ENCODE measurements around the gene GALNT12. TPM values are rescaled to one million over a fixed set of nuclear protein-coding genes. Genes with fewer than 3 reads are reported as not detected.
A peak's percentile ranks its signal among the peaks of the same experiment; 100 is the strongest.

GALNT12 gene
- total and polyA plus RNA-seq, 2 donors = 12.6 to 13.0 TPM

DNA sequence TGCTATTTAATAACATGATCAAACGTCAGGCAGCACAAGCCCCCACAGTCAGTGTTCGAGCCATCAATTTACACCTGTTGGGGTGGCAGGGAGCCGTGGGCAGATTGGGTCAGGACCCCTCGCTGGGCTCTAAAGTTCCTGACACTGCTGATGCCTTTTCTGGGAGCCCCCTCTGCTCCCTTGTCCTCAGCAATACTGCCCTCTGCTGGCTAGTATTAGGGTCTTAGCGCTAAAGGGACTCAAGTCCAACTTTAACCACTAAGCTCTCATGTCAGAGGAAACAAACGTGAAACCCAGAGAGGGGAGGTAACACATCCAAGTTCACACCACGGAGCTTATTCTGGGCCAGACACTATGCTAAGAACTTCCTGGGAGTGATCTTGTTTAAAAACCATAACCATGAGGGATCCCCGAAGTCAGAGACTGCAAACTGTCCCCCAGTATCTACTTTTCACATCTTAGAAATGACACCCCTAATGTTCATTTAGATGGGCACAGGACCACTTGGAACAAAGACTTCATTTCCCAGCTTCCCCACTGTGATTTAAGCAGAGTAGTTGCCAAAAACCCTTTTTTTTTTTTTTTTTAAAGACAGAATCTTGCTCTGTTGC, 31.5 kb upstream of the GALNT12 start:
- Histone ChIP-seq H3K27ac (ENCODE audit: low read depth) (no peak overlapping the region), H3K36me3 (ENCODE audit: insufficient read depth) (peaks cover 7% of the 10 kb centered on the region), H3K4me1 (ENCODE audit: insufficient read depth) (no peaks in the 10 kb centered on the region), H3K4me3 (ENCODE audit: low read depth, low read length) (no peak overlapping the region)
- DNase-seq (ENCODE audit: extremely low spot score) = no peak
- WGBS = 42% methylated on average over 8 of the region's 8 CpGs

DNA sequence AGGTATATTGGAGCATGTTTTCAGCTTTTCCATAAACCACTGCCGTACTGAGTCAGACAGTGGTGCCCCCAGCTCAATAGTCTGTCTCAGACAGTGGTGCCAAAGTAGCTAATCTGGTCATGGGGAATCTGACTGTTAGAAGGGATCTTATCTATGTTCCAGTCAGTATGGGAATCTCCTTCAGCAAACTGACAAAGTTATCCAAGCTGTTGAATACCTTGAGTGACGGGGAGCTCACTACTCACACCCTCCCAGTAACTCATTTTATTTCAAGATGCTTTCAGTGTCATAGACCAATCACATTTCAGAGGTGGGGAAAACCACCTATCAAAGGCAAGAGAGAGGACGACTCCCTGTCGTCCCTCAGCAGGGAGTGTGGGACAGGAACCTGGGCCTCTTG, 29.9 kb upstream of the GALNT12 start:
- H3K36me3 ChIP-seq (ENCODE audit: insufficient read depth) = peaks cover 2% of the 10 kb centered on the region
- no peak for DNase-seq (ENCODE audit: extremely low spot score)
- H3K4me3 ChIP-seq (ENCODE audit: low read depth, low read length) = no peak overlapping the region
- 93% methylated on average over 4 of the region's 4 CpGs for WGBS
- H3K27ac ChIP-seq (ENCODE audit: low read depth) = no peak overlapping the region
- no peaks in the 10 kb centered on the region for H3K4me1 ChIP-seq (ENCODE audit: insufficient read depth)

DNA sequence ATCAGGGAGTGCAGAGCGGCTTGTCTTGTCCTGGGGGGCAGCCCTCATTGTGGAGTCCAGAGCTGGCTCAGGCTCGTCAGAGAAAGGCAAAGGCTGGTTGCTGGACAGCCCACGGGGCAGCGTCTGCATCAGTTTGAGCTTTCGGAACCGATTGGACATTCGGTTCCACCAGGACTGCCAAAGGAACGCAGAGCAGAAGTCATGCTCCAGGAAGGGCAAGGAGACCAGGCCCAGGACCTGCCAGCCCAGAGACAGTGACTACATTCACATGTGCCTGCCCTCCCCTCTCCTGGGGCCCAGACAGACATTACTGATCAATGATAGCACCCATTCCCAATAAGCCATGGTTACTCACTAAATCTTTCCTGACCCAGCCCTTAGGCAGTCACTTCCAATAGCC, 29.2 kb upstream of the GALNT12 start:
- Histone ChIP-seq H3K4me3 (ENCODE audit: low read depth, low read length) (no peak overlapping the region), H3K4me1 (ENCODE audit: insufficient read depth) (no peaks in the 10 kb centered on the region), H3K36me3 (ENCODE audit: insufficient read depth) (peaks cover 2% of the 10 kb centered on the region), H3K27ac (ENCODE audit: low read depth) (no peak overlapping the region)
- WGBS = 95% methylated on average over 8 of the region's 8 CpGs
- DNase-seq (ENCODE audit: extremely low spot score) = no peak

GRCh38 chr9:98778711-98779530, 28.5 kb upstream of the GALNT12 start:
- H3K36me3 ChIP-seq (ENCODE audit: insufficient read depth) = peaks cover 2% of the 10 kb centered on the region
- no peak for DNase-seq (ENCODE audit: extremely low spot score)
- WGBS = 73% methylated on average over 8 of the region's 8 CpGs

GRCh38 chr9:98780059-98780749, 27.3 kb upstream of the GALNT12 start:
- Histone ChIP-seq H3K27ac (ENCODE audit: low read depth) (no peak overlapping the region), H3K4me1 (ENCODE audit: insufficient read depth) (no peaks in the 10 kb centered on the region), H3K4me3 (ENCODE audit: low read depth, low read length) (no peak overlapping the region), H3K36me3 (ENCODE audit: insufficient read depth) (no peaks in the 10 kb centered on the region)
- DNase-seq (ENCODE audit: extremely low spot score) = no peak
- 95% methylated on average over 11 of the region's 11 CpGs for WGBS

More at GRCh38 chr9:98778711-98779530, 28.5 kb upstream of the GALNT12 start:
- no peaks in the 10 kb centered on the region for H3K4me1 ChIP-seq (ENCODE audit: insufficient read depth)
- H3K27ac ChIP-seq (ENCODE audit: low read depth) = no peak overlapping the region
- no peak overlapping the region for H3K4me3 ChIP-seq (ENCODE audit: low read depth, low read length)

DNA sequence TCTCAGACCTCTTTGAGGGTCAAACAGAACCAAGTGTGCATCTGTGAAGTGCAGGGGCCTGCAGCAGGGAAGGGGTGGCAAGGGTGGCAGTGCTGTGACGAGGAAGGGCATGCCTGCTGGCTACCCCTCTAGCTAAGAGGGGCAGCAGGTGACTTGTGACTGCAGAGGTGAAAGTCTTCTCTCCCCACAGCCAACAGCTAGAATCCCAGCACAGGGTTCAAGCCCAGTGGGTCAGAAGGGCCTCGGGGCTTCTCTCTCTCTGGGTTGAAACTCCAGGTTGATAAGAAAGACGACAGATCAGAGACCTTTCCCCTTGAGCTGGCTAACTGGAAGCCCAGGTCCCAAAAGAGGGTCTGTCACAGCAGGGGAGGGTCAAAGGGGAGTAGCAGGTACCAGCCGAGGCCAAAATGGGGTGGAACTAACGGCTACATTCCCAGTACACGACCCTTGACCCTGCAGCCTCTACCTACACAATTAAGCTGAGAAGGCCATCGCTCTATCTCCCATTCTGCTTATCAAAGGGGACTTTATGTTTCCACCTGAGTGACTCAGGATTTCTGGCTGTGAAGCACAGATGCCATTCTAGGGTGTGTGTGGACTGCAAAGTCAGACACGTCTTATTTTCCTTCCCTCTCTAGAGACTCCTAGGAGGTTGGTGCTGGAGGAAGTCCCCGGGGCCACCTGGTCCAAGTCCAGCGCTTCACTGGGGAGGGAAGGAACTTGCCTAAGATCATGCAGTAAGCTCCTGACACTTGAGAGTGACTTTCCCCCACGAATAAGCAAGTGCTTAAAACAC, 25.7 kb upstream of the GALNT12 start:
- WGBS = 83% methylated on average over 11 of the region's 11 CpGs
- Histone ChIP-seq H3K4me1 (ENCODE audit: insufficient read depth) (no peaks in the 10 kb centered on the region), H3K36me3 (ENCODE audit: insufficient read depth) (no peaks in the 10 kb centered on the region), H3K4me3 (ENCODE audit: low read depth, low read length) (no peak overlapping the region), H3K27ac (ENCODE audit: low read depth) (no peak overlapping the region)
- peak; percentile 65 for DNase-seq (ENCODE audit: extremely low spot score)

- no peak overlapping the region for H3K4me3 ChIP-seq (ENCODE audit: low read depth, low read length)
- H3K27ac ChIP-seq (ENCODE audit: low read depth) = no peak overlapping the region
- 93% methylated on average over 16 of the region's 16 CpGs for WGBS
- no peak for DNase-seq (ENCODE audit: extremely low spot score)
- no peaks in the 10 kb centered on the region for H3K4me1 ChIP-seq (ENCODE audit: insufficient read depth)
- H3K36me3 ChIP-seq (ENCODE audit: insufficient read depth) = no peaks in the 10 kb centered on the region
Measured at GRCh38 chr9:98783518-98784226, 23.8 kb upstream of the GALNT12 start.

- DNase-seq (ENCODE audit: extremely low spot score) = no peak
- 73% methylated on average over 11 of the region's 11 CpGs for WGBS
- H3K4me3 ChIP-seq (ENCODE audit: low read depth, low read length) = no peak overlapping the region
- H3K36me3 ChIP-seq (ENCODE audit: insufficient read depth) = no peaks in the 10 kb centered on the region
- no peaks in the 10 kb centered on the region for H3K4me1 ChIP-seq (ENCODE audit: insufficient read depth)
- no peak overlapping the region for H3K27ac ChIP-seq (ENCODE audit: low read depth)
Measured at GRCh38 chr9:98784831-98785806, 22.4 kb upstream of the GALNT12 start.

DNA sequence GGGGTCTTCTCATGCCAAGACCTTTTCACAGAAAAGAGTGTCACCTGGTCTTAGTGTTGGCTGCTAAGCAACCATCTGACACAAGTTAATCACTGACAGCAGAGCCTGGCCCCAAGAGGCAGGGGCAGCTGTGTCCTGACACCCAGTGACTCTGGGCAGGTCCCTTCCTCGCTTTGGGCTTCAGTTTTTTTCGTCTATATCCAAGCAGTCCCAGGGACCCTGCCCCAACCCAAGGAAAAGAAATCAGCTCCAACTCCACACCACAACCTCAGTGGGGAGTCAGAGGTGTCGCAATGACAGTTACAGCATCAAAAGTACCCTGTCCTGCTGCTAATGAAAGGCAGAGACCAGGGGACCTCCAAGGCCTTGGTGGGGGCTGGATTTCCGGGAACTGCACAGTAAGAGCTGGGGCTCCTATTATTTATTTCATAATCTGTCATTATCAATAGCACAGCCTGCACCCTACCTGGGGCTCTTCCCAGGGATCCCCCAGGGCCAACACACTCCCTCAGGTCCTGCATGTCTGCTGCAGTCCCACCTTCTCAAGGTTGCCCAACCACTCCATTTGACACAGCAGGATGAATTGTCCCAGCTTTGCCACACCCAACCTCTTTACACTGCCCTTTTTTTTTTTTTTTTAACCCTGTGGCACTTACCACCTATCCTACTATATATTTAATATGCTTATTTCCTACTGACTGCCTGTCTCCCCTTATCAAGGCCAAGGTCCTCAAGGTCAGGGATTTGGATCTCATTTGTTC, 20.5 kb upstream of the GALNT12 start:
- no peak for DNase-seq (ENCODE audit: extremely low spot score)
- Histone ChIP-seq H3K4me1 (ENCODE audit: insufficient read depth) (no peaks in the 10 kb centered on the region), H3K36me3 (ENCODE audit: insufficient read depth) (no peaks in the 10 kb centered on the region), H3K27ac (ENCODE audit: low read depth) (no peak overlapping the region), H3K4me3 (ENCODE audit: low read depth, low read length) (no peak overlapping the region)
- 96% methylated on average over 4 of the region's 4 CpGs for WGBS

DNA sequence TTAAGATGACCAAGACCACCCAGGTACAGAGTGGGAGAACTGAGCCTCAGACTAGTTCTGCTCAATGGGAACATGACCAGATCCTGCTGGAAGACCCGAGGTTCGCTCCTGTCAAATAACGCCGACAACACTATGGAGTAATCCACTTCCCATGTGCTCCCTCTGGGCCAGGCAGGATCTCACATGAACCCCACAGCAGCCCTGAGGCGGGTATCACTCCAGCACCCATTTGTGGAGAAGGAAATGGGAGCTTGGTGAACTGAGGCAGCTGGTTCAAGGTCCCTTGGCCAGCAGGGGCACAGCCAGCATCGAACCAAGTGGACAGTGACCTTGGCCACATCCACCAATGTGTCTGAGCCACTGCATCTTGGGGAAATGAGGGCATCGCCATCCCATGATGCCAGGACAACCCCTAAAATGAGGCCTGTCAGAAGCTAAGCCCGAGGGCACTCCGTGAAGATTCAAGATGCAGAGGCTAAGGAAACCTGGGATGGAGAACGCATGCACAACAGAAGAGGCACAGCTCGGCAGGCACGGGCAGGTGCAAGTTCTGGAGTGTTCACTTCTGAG, 19.6 kb upstream of the GALNT12 start:
- H3K4me1 ChIP-seq (ENCODE audit: insufficient read depth) = no peaks in the 10 kb centered on the region
- no peaks in the 10 kb centered on the region for H3K36me3 ChIP-seq (ENCODE audit: insufficient read depth)
- WGBS = 95% methylated on average over 12 of the region's 12 CpGs
- no peak overlapping the region for H3K4me3 ChIP-seq (ENCODE audit: low read depth, low read length)
- DNase-seq (ENCODE audit: extremely low spot score) = no peak
- no peak overlapping the region for H3K27ac ChIP-seq (ENCODE audit: low read depth)

GRCh38 chr9:98789483-98790133, 17.9 kb upstream of the GALNT12 start:
- Histone ChIP-seq H3K4me3 (ENCODE audit: low read depth, low read length) (no peak overlapping the region), H3K4me1 (ENCODE audit: insufficient read depth) (no peaks in the 10 kb centered on the region), H3K36me3 (ENCODE audit: insufficient read depth) (no peaks in the 10 kb centered on the region), H3K27ac (ENCODE audit: low read depth) (no peak overlapping the region)
- no peak for DNase-seq (ENCODE audit: extremely low spot score)
- WGBS = 96% methylated on average over 5 of the region's 5 CpGs

All from urinary bladder (tissue), 4 donors.